NT2/D1 (cell line): Measurements from ENCODE around the gene CLIC1.

ENCODE experiments used
- DNase-seq: peaks from one replicate; pipeline ENCODE4 v3.0.0-alpha.2; 2011; ENCODE audit warnings: low read depth, low spot score
- H3K27me3 ChIP-seq: 2 replicates; pipeline ENCODE4 v1.6.0; 2011; ENCODE audit warnings: mild to moderate bottlenecking; ENCODE audit not compliant: insufficient read length, insufficient read depth
- H3K36me3 ChIP-seq: 2 replicates; pipeline ENCODE4 v1.6.1; 2011; ENCODE audit warnings: mild to moderate bottlenecking, low read length, mixed read lengths; ENCODE audit not compliant: insufficient read depth, insufficient read length
- H3K4me1 ChIP-seq: 2 replicates; pipeline ENCODE4 v1.5.1; 2011; ENCODE audit not compliant: insufficient read depth, insufficient read length
- H3K4me3 ChIP-seq: 2 replicates; pipeline ENCODE4 v1.5.1; 2011; ENCODE audit warnings: low read depth; ENCODE audit not compliant: insufficient read length
- H3K9ac ChIP-seq: 2 replicates; pipeline ENCODE4 v1.6.0; 2011; ENCODE audit warnings: low read depth; ENCODE audit not compliant: insufficient read length
- H3K9me3 ChIP-seq: 2 replicates; pipeline ENCODE4 v1.5.1; 2011; ENCODE audit warnings: mild to moderate bottlenecking, low read length; ENCODE audit not compliant: insufficient read depth
- SUZ12 ChIP-seq: IDR thresholded peaks from 2 replicates; pipeline ENCODE4 v1.6.1; 2011; ENCODE audit not compliant: insufficient read length, insufficient read depth; ENCODE audit errors: extremely low read depth
- YY1 ChIP-seq: IDR thresholded peaks from 2 replicates; pipeline ENCODE4 v1.6.1; 2011; ENCODE audit not compliant: insufficient read length, insufficient read depth
- ZNF274 ChIP-seq: IDR thresholded peaks from 2 replicates; pipeline ENCODE4 v1.6.1; 2011; ENCODE audit warnings: mild to moderate bottlenecking, low read depth, low read length

The CLIC1 gene

DNA sequence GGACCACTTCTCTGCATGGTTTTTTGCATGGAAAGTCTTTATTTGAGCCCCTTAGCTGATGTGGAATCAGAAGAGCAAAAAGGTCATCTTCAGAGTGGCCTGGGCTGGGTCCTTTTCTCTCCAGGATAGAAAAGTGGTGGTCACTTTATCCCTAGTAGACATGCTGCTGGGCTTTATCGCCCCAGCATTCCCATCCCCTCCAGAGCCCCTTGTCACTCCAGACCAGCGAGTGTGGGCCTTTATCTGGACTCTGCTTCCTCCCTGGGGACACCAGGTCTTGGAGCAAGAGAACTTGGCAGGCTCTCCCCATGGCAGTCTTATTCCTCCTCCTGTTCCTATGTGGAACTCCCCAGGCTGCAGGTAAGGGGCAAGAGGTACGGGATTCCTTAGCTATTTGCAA lies 29.7 kb downstream of the CLIC1 start, which contains the start of gene LY6G6F:
LY6G6F (plus strand) TSS at position 268 of the 400 bp plus-strand sequence; CDS start at position 309, 41 bp downstream.
- Histone ChIP-seq H3K9me3 (no peaks in the 10 kb centered on the region), H3K36me3 (peaks cover 4% of the 10 kb centered on the region), H3K27me3 (no peaks in the 10 kb centered on the region), H3K4me1 (peaks cover 4% of the 10 kb centered on the region), H3K4me3 (no peak within 1 kb of the TSS), H3K9ac (no peak within 1 kb of the TSS)
- TF ChIP-seq SUZ12: no peak
- TF ChIP-seq YY1: no peak
- no peak for TF ChIP-seq ZNF274
- no peak for DNase-seq

DNA sequence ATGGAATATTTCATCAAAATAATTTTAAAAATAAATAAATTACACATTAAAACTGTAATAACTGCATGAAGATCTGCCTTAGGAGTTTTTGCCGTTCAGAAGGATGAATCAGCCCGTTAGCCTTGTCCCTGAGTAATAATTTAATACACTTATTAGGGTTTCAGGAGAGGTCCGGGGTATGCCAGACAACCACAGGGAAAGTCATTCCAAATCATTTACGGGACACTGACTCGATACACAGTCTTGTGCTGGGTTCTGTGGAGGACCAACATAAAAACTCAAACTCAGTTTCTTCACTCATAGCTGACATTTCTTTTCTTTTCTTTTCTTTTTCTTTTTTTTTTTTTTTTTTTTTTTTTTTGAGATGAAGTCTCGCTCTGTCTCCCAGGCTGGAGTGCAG lies 30.4 kb downstream of the CLIC1 start:
- no peak for DNase-seq
- Histone ChIP-seq H3K9ac (no peak overlapping the region), H3K4me1 (peaks cover 5% of the 10 kb centered on the region), H3K36me3 (peaks cover 10% of the 10 kb centered on the region), H3K27me3 (no peaks in the 10 kb centered on the region), H3K4me3 (no peak overlapping the region), H3K9me3 (no peaks in the 10 kb centered on the region)
- no peak for TF ChIP-seq YY1
- no peak for TF ChIP-seq SUZ12
- TF ChIP-seq ZNF274: no peak

DNA sequence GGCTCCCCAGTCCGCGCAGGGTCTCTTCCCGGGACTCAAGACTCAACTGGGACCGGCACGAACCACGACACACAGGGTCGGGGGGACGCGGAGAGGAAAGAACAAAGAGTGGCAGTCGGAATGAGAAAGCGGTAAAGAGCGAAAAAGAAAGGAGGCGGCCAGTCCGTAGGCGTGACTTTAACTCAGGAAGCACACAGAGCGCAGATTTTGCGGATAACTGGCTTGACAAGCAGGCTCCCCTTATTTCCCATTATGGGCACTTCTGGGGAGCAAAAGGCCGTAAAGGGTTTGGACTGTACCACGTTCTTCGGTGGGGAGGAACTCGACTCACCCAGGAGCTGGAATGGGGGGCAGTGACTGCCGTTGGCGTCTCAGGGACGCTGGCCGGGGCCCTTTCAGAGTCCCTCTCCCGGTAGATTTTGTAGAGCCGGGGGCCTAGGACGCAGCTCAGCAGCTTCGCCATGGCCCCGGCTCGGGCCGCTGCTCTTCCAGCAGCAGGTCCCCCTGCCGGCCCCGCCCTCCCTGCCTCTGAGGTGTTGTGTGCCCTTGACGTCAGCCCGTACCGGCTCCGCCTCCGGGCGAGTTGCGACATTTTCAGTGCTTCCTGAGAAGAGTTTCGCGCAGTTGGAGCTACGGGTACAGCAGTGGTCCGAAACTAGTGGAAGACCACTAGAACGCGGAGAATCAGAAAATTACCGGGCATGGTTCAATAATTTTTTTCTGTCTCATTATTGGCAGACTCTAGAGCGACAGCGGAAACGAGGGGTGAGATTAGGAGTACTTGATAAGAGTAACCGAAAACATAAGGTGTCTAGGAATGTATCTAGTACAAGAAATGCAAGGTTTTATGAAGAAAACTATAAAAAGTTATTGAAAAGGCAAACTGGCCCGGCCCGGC lies 33.3 kb downstream of the CLIC1 start, which contains the start of gene ABHD16A:
ABHD16A (minus strand) TSS at position 506 of the 898 bp plus-strand sequence; CDS start at position 463, 43 bp downstream.
- TF ChIP-seq ZNF274: no peak
- no peak for TF ChIP-seq SUZ12
- no peak for TF ChIP-seq YY1
- H3K36me3 ChIP-seq: peaks cover 27% of the 10 kb centered on the region
- peak within 1 kb of the TSS; percentile 87 for H3K4me3 ChIP-seq
- H3K9ac ChIP-seq: peak within 1 kb of the TSS; percentile 93
- no peaks in the 10 kb centered on the region for H3K27me3 ChIP-seq
- peaks cover 5% of the 10 kb centered on the region for H3K4me1 ChIP-seq
- peak; percentile 95 for DNase-seq
- H3K9me3 ChIP-seq: no peaks in the 10 kb centered on the region

DNA sequence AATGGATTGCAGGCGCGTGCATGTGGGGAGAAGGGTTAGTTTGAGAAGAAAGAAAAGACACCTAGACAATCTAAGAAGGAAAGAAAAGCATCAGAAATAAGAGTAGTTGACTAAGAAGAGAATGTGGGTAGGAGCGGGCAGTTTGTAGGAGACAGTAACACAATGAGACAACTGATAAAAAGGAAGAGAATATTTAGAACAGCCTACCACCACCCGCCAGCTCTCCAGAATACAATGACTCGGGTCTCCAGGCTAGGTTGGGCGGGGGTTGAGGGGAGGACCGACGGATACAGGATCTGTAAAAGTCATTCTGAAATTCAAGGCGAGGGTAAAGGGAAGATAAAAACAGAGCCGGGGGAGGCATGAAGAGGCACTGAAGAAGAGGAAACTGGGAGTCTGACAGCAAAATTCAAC lies 33.9 kb downstream of the CLIC1 start:
- no peak for TF ChIP-seq SUZ12
- no peak for TF ChIP-seq YY1
- no peak for TF ChIP-seq ZNF274
- H3K4me1 ChIP-seq: peaks cover 5% of the 10 kb centered on the region
- peaks cover 31% of the 10 kb centered on the region for H3K36me3 ChIP-seq
- DNase-seq: no peak
- no peaks in the 10 kb centered on the region for H3K9me3 ChIP-seq
- peak overlapping the region; percentile 87 for H3K4me3 ChIP-seq
- H3K27me3 ChIP-seq: no peaks in the 10 kb centered on the region
- H3K9ac ChIP-seq: peak overlapping the region; percentile 93

DNA sequence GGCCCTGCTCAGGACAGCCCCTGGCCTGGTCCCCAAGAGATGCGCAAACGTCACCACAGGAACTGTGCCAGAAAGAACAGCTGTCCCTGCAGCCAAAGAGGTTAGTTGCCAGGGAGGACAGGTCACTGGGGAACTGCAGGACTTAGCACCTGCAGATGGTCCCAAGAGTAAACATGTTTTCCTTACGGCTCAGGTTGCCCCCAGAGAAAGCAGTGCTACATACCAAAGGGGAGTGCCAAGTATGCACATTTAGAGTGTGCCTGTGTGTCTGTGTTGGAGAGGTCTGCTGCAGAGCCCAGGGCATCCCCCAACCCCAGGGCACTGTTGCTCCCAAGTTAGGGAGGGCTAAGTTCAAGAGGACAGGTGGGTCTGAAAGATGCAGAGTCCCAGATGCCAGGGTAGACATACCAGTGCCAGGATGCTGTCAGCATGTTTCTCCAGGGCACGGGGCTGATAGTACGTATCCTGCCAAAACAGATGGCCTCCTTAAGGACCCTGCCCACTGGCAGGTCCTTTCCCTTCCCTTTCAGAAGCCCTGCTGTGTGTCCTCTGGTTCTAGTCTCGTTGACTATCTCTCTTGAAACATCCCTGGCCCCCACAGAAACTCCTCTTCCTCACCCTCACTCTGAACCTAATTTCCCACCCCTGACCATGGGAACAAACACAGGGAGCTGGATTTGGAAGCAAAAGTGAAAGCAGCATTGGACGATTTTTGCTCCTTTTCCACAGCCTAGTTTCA lies 34.5 kb downstream of the CLIC1 start:
- peaks cover 5% of the 10 kb centered on the region for H3K4me1 ChIP-seq
- DNase-seq: no peak
- peak overlapping the region; percentile 87 for H3K4me3 ChIP-seq
- no peaks in the 10 kb centered on the region for H3K27me3 ChIP-seq
- no peak for TF ChIP-seq ZNF274
- TF ChIP-seq SUZ12: no peak
- no peak for TF ChIP-seq YY1
- H3K9ac ChIP-seq: peak overlapping the region; percentile 93
- no peaks in the 10 kb centered on the region for H3K9me3 ChIP-seq
- peaks cover 36% of the 10 kb centered on the region for H3K36me3 ChIP-seq

DNA sequence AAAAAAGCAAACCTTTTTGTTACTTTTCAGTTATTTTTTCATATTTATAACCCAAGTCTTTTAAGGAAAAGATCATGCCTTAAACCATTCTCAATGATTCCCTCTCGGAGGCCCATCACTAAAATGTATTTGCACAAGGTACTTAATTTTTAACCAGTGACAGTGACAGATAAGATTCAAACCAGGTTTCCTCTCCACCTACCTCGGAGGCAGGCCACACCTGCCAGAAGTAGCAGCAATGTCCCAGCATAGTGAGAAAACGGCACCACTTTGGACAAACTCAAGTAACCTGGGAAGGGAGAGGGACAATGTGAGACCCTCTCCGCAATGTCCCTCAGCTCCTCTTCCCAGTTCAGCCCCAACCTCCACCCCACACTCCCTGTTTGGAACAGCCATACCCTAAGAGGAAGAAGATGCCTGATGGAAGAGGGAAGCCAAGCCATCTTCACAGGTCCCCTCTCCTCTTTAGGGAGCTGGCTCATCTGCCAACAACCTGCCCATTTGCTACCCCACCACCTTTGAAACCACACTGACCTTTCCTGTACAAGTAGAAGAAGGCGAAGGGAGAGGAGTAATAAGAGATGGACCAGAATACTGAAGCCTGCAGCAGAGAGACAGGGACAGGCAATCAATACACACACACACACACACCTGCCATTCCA lies 35.5 kb downstream of the CLIC1 start:
- peaks cover 5% of the 10 kb centered on the region for H3K4me1 ChIP-seq
- no peaks in the 10 kb centered on the region for H3K27me3 ChIP-seq
- no peak for DNase-seq
- H3K36me3 ChIP-seq: peaks cover 43% of the 10 kb centered on the region
- no peak overlapping the region for H3K4me3 ChIP-seq
- TF ChIP-seq SUZ12: no peak
- TF ChIP-seq ZNF274: no peak
- no peak for TF ChIP-seq YY1
- no peaks in the 10 kb centered on the region for H3K9me3 ChIP-seq
- no peak overlapping the region for H3K9ac ChIP-seq
